Loucy (cell line): ENCODE measurements around the gene CEP63.
"Not testable (repeated sequence)": the region's sequence is repeated elsewhere in the genome, so short reads cannot be mapped to it uniquely, and the experiment has no call there.

Experiments used
- H2AFZ ChIP-seq: fragments of 200-600 bp; sonication (generic); 2 replicates; pipeline ENCODE4 v1.6.0; 2016; ENCODE audit warnings: antibody characterized with exemption, mild to moderate bottlenecking, low read length, moderate library complexity
- H3F3A ChIP-seq: fragments of 200-600 bp; 2 replicates; pipeline ENCODE4 v1.6.0; 2016; ENCODE audit warnings: antibody characterized with exemption, low read depth, mild to moderate bottlenecking
- H3K27me3 ChIP-seq: fragments of 200-600 bp; sonication (generic); 2 replicates; pipeline ENCODE4 v1.6.1; 2014; ENCODE audit warnings: low read length, mild to moderate bottlenecking; ENCODE audit not compliant: insufficient read depth, poor library complexity, severe bottlenecking
- H3K36me3 ChIP-seq: fragments of 200-600 bp; sonication (generic); 2 replicates; pipeline ENCODE4 v1.6.1; 2016; ENCODE audit warnings: low read length; ENCODE audit not compliant: insufficient read depth
- H3K4me1 ChIP-seq: fragments of 200-600 bp; sonication (generic); 2 replicates; pipeline ENCODE4 v1.5.1; 2014; ENCODE audit warnings: low read length, mild to moderate bottlenecking; ENCODE audit not compliant: insufficient read depth, poor library complexity, severe bottlenecking
- H3K4me2 ChIP-seq: fragments of 200-600 bp; sonication (generic); 2 replicates; pipeline ENCODE4 v1.6.0; 2014; ENCODE audit warnings: antibody characterized with exemption, low read length, low read depth, mild to moderate bottlenecking; ENCODE audit not compliant: poor library complexity, severe bottlenecking
- H3K4me3 ChIP-seq: fragments of 200-600 bp; sonication (generic); 2 replicates; pipeline ENCODE4 v1.5.1; 2014; ENCODE audit warnings: low read length, mild to moderate bottlenecking, mixed read lengths; ENCODE audit not compliant: poor library complexity, severe bottlenecking
- H3K79me2 ChIP-seq: fragments of 200-600 bp; sonication (generic); 2 replicates; pipeline ENCODE4 v1.6.1; 2014; ENCODE audit warnings: low read length; ENCODE audit not compliant: insufficient read depth
- H3K9ac ChIP-seq: fragments of 200-600 bp; sonication (generic); 2 replicates; pipeline ENCODE4 v1.6.0; 2014; ENCODE audit warnings: mild to moderate bottlenecking, low read depth, low read length, moderate library complexity; ENCODE audit not compliant: poor library complexity, severe bottlenecking
- H3K9me2 ChIP-seq: fragments of 200-600 bp; sonication (generic); replicated peaks from 2 replicates; pipeline ENCODE4 v1.6.1; 2016; ENCODE audit warnings: low read depth, low read length, mixed read lengths
- H3K9me3 ChIP-seq: fragments of 200-600 bp; sonication (generic); 2 replicates; pipeline ENCODE4 v1.6.1; 2014; ENCODE audit warnings: mild to moderate bottlenecking, antibody characterized with exemption, low read length, low read depth; ENCODE audit not compliant: insufficient read depth
- H4K20me1 ChIP-seq: fragments of 200-600 bp; sonication (generic); 2 replicates; pipeline ENCODE4 v1.6.0; 2014; ENCODE audit warnings: antibody characterized with exemption, low read length, mild to moderate bottlenecking; ENCODE audit not compliant: insufficient read depth, poor library complexity, severe bottlenecking
- CTCF ChIP-seq: fragments of 200-600 bp; sonication (generic); conservative IDR thresholded peaks from 2 replicates; pipeline ENCODE4 v1.5.1; 2014; ENCODE audit warnings: mild to moderate bottlenecking, antibody characterized with exemption, low read length
- EZH2phosphoT487 ChIP-seq: fragments of 200-600 bp; IDR thresholded peaks from 2 replicates; pipeline ENCODE4 v1.6.1; 2018; ENCODE audit warnings: antibody characterized with exemption, mild to moderate bottlenecking, moderate library complexity, borderline replicate concordance

Gene CEP63

DNA sequence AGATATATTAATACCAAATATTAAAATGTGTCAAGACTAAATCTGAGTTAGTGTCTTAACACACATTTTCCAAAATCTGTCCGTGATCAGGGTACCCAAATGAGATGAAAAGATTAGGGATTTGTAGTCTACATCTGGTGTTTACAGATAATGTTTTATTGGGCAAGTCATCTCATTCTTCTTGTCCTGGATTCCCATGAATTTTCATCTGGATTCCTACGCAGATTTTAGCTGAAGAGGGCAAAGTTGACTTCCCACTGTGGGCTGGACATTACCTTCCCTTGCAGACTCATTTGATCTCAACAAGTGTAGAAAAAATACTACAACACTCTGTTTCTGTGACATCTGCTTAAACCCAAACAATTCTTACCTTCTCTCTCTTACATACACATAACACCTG, 79.1 kb downstream of the CEP63 start:
- Histone ChIP-seq H3K4me3 (no peak overlapping the region), H3K9ac (no peak overlapping the region), H3K36me3 (peaks cover 18% of the 10 kb centered on the region; the same call in 1 of the 2 replicates), H2AFZ (no peak overlapping the region), H3K79me2 (no peaks in the 10 kb centered on the region), H3K4me1 (no peaks in the 10 kb centered on the region), H3K9me3 (peaks cover 11% of the 10 kb centered on the region; the same call in 1 of the 2 replicates), H3K4me2 (no peak overlapping the region), H4K20me1 (no peaks in the 10 kb centered on the region), H3K27me3 (no peaks in the 10 kb centered on the region), H3K9me2 (no peaks in the 10 kb centered on the region), H3F3A (no peaks in the 10 kb centered on the region)
- TF ChIP-seq EZH2phosphoT487 (no peak), CTCF (no peak)

DNA sequence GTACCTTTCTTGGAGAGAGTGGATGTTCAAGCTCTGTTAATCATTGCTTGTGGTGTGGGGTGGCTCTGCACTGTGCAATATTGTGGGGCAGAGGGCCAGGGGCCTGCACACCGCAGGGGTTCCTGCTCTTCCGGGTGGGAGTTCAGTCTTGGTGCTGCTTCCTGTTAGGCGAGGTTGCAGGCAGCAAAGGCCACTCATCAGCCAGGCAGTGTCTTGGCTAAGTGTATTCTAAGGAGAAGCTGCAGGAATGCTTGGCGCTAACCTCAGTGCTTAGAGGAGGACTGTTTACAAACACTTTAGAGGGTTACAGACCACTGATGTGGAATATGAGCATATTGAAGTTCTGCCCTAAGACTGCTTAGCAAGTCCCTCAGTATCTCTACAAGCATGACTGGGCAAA, 81.7 kb downstream of the CEP63 start:
- Histone ChIP-seq H2AFZ (no peak overlapping the region), H3K9me3 (peaks cover 11% of the 10 kb centered on the region; the same call in 1 of the 2 replicates), H3K9ac (no peak overlapping the region), H3K79me2 (no peaks in the 10 kb centered on the region), H3K27me3 (no peaks in the 10 kb centered on the region), H3K4me3 (no peak overlapping the region), H3K36me3 (peaks cover 4% of the 10 kb centered on the region; the same call in 1 of the 2 replicates), H3K9me2 (no peaks in the 10 kb centered on the region), H3F3A (no peaks in the 10 kb centered on the region), H3K4me2 (no peak overlapping the region), H4K20me1 (no peaks in the 10 kb centered on the region), H3K4me1 (no peaks in the 10 kb centered on the region)
- TF ChIP-seq EZH2phosphoT487 (no peak), CTCF (no peak)

- TF ChIP-seq CTCF: no peak
- TF ChIP-seq EZH2phosphoT487: no peak
- Histone ChIP-seq H4K20me1 (no peaks in the 10 kb centered on the region), H3K9me3 (peaks cover 11% of the 10 kb centered on the region; the same call in 1 of the 2 replicates), H3K27me3 (no peaks in the 10 kb centered on the region), H3K36me3 (no peaks in the 10 kb centered on the region; the same call in 1 of the 2 replicates), H3K9me2 (no peaks in the 10 kb centered on the region), H2AFZ (no peak overlapping the region), H3K9ac (no peak overlapping the region), H3K4me2 (no peak overlapping the region), H3K4me3 (no peak overlapping the region), H3K4me1 (no peaks in the 10 kb centered on the region), H3K79me2 (no peaks in the 10 kb centered on the region), H3F3A (no peaks in the 10 kb centered on the region)
Measured at GRCh38 chr3:134568790-134569189, 82.9 kb downstream of the CEP63 start.

- not testable (repeated sequence) for H2AFZ ChIP-seq, H3K4me3 ChIP-seq, H3K36me3 ChIP-seq
Measured at GRCh38 chr3:134569899-134570298, 84.0 kb downstream of the CEP63 start.

More at GRCh38 chr3:134569899-134570298, 84.0 kb downstream of the CEP63 start:
- H3K9me3 ChIP-seq: peaks cover 11% of the 10 kb centered on the region; the same call in 1 of the 2 replicates
- H3K4me2 ChIP-seq, H3K9ac ChIP-seq, H3K4me1 ChIP-seq, H3K27me3 ChIP-seq, H4K20me1 ChIP-seq, H3K79me2 ChIP-seq, H3K9me2 ChIP-seq, H3F3A ChIP-seq: not testable (repeated sequence)
